ENCODE results near the gene KDM4C.

KDM4C gene

GRCh38 chr9:6922680-6923079 lies 164.9 kb downstream of the KDM4C start:
- Histone ChIP-seq H3K27ac (ENCODE audit: low read depth, low read length) (no peak overlapping the region), H3K4me3 (ENCODE audit: insufficient read depth, low read length, poor library complexity, severe bottlenecking) (no peak overlapping the region), H3K27me3 (ENCODE audit: low read length) (no peaks in the 10 kb centered on the region), H3K9me2 (replicated peaks; ENCODE audit: insufficient read depth, low read length) (no peaks in the 10 kb centered on the region), H3K79me2 (ENCODE audit: insufficient read depth, low read length) (no peaks in the 10 kb centered on the region), H3K36me3 (ENCODE audit: low read length) (no peaks in the 10 kb centered on the region), H3K9ac (ENCODE audit: low read length) (no peak overlapping the region), H4K20me1 (ENCODE audit: low read depth, low read length) (no peaks in the 10 kb centered on the region), H2AFZ (ENCODE audit: low read depth, low read length, severe bottlenecking) (no peak overlapping the region), H3F3A (ENCODE audit: insufficient read depth) (no peaks in the 10 kb centered on the region), H3K4me2 (ENCODE audit: low read depth, low read length, poor library complexity, severe bottlenecking) (no peak overlapping the region), H3K9me3 (ENCODE audit: insufficient read depth, low read length) (no peaks in the 10 kb centered on the region)
- TF ChIP-seq CTCF (IDR thresholded peaks at IDR 0.05; ENCODE audit: insufficient read depth, low read length, poor library complexity, severe bottlenecking) (no peak), EZH2phosphoT487 (conservative IDR thresholded peaks at IDR 0.05; ENCODE audit: low read length) (no peak)

- Histone ChIP-seq H3K36me3 (ENCODE audit: low read length) (no peaks in the 10 kb centered on the region), H3K27me3 (ENCODE audit: low read length) (no peaks in the 10 kb centered on the region), H2AFZ (ENCODE audit: low read depth, low read length, severe bottlenecking) (no peak overlapping the region), H3F3A (ENCODE audit: insufficient read depth) (no peaks in the 10 kb centered on the region), H3K9ac (ENCODE audit: low read length) (no peak overlapping the region), H3K4me2 (ENCODE audit: low read depth, low read length, poor library complexity, severe bottlenecking) (no peak overlapping the region), H3K9me2 (replicated peaks; ENCODE audit: insufficient read depth, low read length) (no peaks in the 10 kb centered on the region), H3K9me3 (ENCODE audit: insufficient read depth, low read length) (no peaks in the 10 kb centered on the region), H3K4me3 (ENCODE audit: insufficient read depth, low read length, poor library complexity, severe bottlenecking) (no peak overlapping the region), H3K79me2 (ENCODE audit: insufficient read depth, low read length) (no peaks in the 10 kb centered on the region), H3K27ac (ENCODE audit: low read depth, low read length) (no peak overlapping the region), H4K20me1 (ENCODE audit: low read depth, low read length) (no peaks in the 10 kb centered on the region)
- no peak for TF ChIP-seq CTCF (IDR thresholded peaks at IDR 0.05; ENCODE audit: insufficient read depth, low read length, poor library complexity, severe bottlenecking)
- TF ChIP-seq EZH2phosphoT487 (conservative IDR thresholded peaks at IDR 0.05; ENCODE audit: low read length): no peak
These were observed 165.3 kb downstream of the KDM4C start for GRCh38 chr9:6923086-6923485.

GRCh38 chr9:6924149-6924548 lies 166.4 kb downstream of the KDM4C start:
- H3K9me3 ChIP-seq (ENCODE audit: insufficient read depth, low read length): no peaks in the 10 kb centered on the region
- H3K9me2 ChIP-seq (replicated peaks; ENCODE audit: insufficient read depth, low read length): no peaks in the 10 kb centered on the region
- no peaks in the 10 kb centered on the region for H4K20me1 ChIP-seq (ENCODE audit: low read depth, low read length)
- H3K27ac ChIP-seq (ENCODE audit: low read depth, low read length): no peak overlapping the region
- no peaks in the 10 kb centered on the region for H3K27me3 ChIP-seq (ENCODE audit: low read length)
- H3K9ac ChIP-seq (ENCODE audit: low read length): no peak overlapping the region
- H2AFZ ChIP-seq (ENCODE audit: low read depth, low read length, severe bottlenecking): no peak overlapping the region
- H3F3A ChIP-seq (ENCODE audit: insufficient read depth): no peaks in the 10 kb centered on the region
- H3K4me3 ChIP-seq (ENCODE audit: insufficient read depth, low read length, poor library complexity, severe bottlenecking): no peak overlapping the region
- H3K79me2 ChIP-seq (ENCODE audit: insufficient read depth, low read length): no peaks in the 10 kb centered on the region
- H3K4me2 ChIP-seq (ENCODE audit: low read depth, low read length, poor library complexity, severe bottlenecking): no peak overlapping the region
- no peaks in the 10 kb centered on the region for H3K36me3 ChIP-seq (ENCODE audit: low read length)
- TF ChIP-seq EZH2phosphoT487 (conservative IDR thresholded peaks at IDR 0.05; ENCODE audit: low read length): no peak

GRCh38 chr9:6924988-6925563 lies 167.3 kb downstream of the KDM4C start:
- H3K27ac ChIP-seq (ENCODE audit: low read depth, low read length): no peak overlapping the region
- no peaks in the 10 kb centered on the region for H3K36me3 ChIP-seq (ENCODE audit: low read length)
- no peaks in the 10 kb centered on the region for H3K27me3 ChIP-seq (ENCODE audit: low read length)
- no peak overlapping the region for H3K9ac ChIP-seq (ENCODE audit: low read length)
- no peaks in the 10 kb centered on the region for H3K9me3 ChIP-seq (ENCODE audit: insufficient read depth, low read length)
- H3K9me2 ChIP-seq (replicated peaks; ENCODE audit: insufficient read depth, low read length): no peaks in the 10 kb centered on the region
- TF ChIP-seq EZH2phosphoT487 (conservative IDR thresholded peaks at IDR 0.05; ENCODE audit: low read length) (no peak), CTCF (IDR thresholded peaks at IDR 0.05; ENCODE audit: insufficient read depth, low read length, poor library complexity, severe bottlenecking) (no peak)
- no peaks in the 10 kb centered on the region for H3K79me2 ChIP-seq (ENCODE audit: insufficient read depth, low read length)
- no peaks in the 10 kb centered on the region for H3F3A ChIP-seq (ENCODE audit: insufficient read depth)
- no peak overlapping the region for H3K4me2 ChIP-seq (ENCODE audit: low read depth, low read length, poor library complexity, severe bottlenecking)
- no peak overlapping the region for H3K4me3 ChIP-seq (ENCODE audit: insufficient read depth, low read length, poor library complexity, severe bottlenecking)
- no peaks in the 10 kb centered on the region for H4K20me1 ChIP-seq (ENCODE audit: low read depth, low read length)
- no peak overlapping the region for H2AFZ ChIP-seq (ENCODE audit: low read depth, low read length, severe bottlenecking)

All from SU-DHL-6 (cell line).